ENCODE data around the gene ABHD2. TPM values are rescaled to one million over a fixed set of nuclear protein-coding genes. Genes with fewer than 3 reads are reported as not detected.
A peak's percentile ranks its signal among the peaks of the same experiment; 100 is the strongest.

Gene ABHD2
- total RNA-seq, 1 experiment from 2014 or later: 15.6 TPM

DNA sequence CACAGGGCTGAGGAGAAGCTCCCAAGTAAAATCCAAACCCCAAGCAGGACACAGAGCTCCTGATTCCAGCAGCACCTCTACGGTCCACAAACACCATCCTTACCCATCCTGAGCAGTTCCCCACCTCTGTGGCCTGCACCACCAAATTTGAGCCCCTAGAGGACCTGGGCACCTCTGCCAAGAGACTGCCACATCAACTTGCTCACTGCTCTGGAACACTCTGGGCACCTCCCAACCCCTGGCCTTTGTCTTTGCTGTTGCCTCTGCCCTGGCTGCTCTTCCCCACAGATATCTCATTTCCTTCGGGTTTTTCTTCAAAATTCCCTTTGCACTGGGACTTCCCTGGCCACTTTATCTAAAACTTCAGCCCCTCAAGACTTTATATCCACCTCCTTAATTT lies 127.4 kb downstream of the ABHD2 start:
- Histone ChIP-seq H3K23me2 (ENCODE audit: insufficient read length, low read depth, low read length, poor library complexity, severe bottlenecking) (no peaks in the 10 kb centered on the region), H2BK20ac (ENCODE audit: low read depth, low read length, poor library complexity, severe bottlenecking) (no peak overlapping the region), H3K18ac (ENCODE audit: insufficient read length, low read depth, low read length) (no peak overlapping the region), H3T11ph (ENCODE audit: low read length) (no peak overlapping the region), H3K4me2 (ENCODE audit: insufficient read depth, insufficient read length, low read length) (no peak overlapping the region), H3K23ac (ENCODE audit: insufficient read length, low read depth, low read length) (no peak overlapping the region), H3K27ac (ENCODE audit: insufficient read length, low read depth, low read length) (no peak overlapping the region), H4K5ac (ENCODE audit: insufficient read length, low read depth, low read length) (no peak overlapping the region), H3K14ac (ENCODE audit: insufficient read depth, low read length) (no peak overlapping the region), H3K56ac (ENCODE audit: insufficient read length, low read depth, low read length) (no peak overlapping the region), H4K8ac (replicated peaks; ENCODE audit: insufficient read length, low read depth, low read length) (no peak overlapping the region), H2BK5ac (ENCODE audit: insufficient read length, low read length) (no peak overlapping the region), H3K9ac (ENCODE audit: extremely low read depth, insufficient read length, low read length) (no peak overlapping the region), H3K79me1 (ENCODE audit: insufficient read depth, low read depth, low read length, poor library complexity, severe bottlenecking) (no peaks in the 10 kb centered on the region), H2BK12ac (ENCODE audit: insufficient read length, low read depth, low read length) (no peak overlapping the region), H3K4me1 (ENCODE audit: insufficient read depth, low read length) (no peaks in the 10 kb centered on the region), H2BK15ac (ENCODE audit: low read depth, low read length) (no peak overlapping the region), H3K79me2 (ENCODE audit: insufficient read depth, low read length) (no peaks in the 10 kb centered on the region), H2AK5ac (ENCODE audit: insufficient read length, low read length) (no peak overlapping the region), H3K27me3 (ENCODE audit: insufficient read depth, low read length) (no peaks in the 10 kb centered on the region), H2AFZ (ENCODE audit: low read length) (no peak overlapping the region), H3K4ac (ENCODE audit: low read depth, low read length) (no peak overlapping the region), H4K20me1 (ENCODE audit: control insufficient read depth, insufficient read depth, insufficient read length) (no peaks in the 10 kb centered on the region), H4K91ac (ENCODE audit: insufficient read length, low read depth, low read length) (no peak overlapping the region), H3K9me3 (ENCODE audit: control insufficient read depth, low read depth, low read length) (no peaks in the 10 kb centered on the region), H2BK120ac (ENCODE audit: low read depth, low read length, poor library complexity, severe bottlenecking) (no peak overlapping the region)
- Mint-ChIP-seq H3K27ac (peak overlapping the region in 1 of 3 experiments; percentile 29; a peak in 1 of 7 replicates), H3K9me3 (no peaks in the 10 kb centered on the region), H3K36me3 (ENCODE audit: insufficient read depth in 1 of 3, low read depth in 3 of 3) (no peaks in the 10 kb centered on the region), H3K27me3 (ENCODE audit: low read depth) (peaks cover 3% of the 10 kb centered on the region; the same call in 1 of the 2 replicates), H3K4me1 (no peaks in the 10 kb centered on the region; a peak in 1 of 4 replicates), H3K4me3 (no peak overlapping the region)
- TF ChIP-seq, protein P1, sequence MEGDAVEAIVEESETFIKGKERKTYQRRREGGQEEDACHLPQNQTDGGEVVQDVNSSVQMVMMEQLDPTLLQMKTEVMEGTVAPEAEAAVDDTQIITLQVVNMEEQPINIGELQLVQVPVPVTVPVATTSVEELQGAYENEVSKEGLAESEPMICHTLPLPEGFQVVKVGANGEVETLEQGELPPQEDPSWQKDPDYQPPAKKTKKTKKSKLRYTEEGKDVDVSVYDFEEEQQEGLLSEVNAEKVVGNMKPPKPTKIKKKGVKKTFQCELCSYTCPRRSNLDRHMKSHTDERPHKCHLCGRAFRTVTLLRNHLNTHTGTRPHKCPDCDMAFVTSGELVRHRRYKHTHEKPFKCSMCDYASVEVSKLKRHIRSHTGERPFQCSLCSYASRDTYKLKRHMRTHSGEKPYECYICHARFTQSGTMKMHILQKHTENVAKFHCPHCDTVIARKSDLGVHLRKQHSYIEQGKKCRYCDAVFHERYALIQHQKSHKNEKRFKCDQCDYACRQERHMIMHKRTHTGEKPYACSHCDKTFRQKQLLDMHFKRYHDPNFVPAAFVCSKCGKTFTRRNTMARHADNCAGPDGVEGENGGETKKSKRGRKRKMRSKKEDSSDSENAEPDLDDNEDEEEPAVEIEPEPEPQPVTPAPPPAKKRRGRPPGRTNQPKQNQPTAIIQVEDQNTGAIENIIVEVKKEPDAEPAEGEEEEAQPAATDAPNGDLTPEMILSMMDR (conservative IDR thresholded peaks at IDR 0.05): no peak
- no peak for DNase-seq
- no CpG with 5 or more reads among the region's 2 CpGs for WGBS (ENCODE audit: extremely low coverage, insufficient read length, low lambda C conversion rate)
